GM12878 (cell line): Measurements from ENCODE around the gene STXBP1. TPM values are rescaled to one million over a fixed set of nuclear protein-coding genes. Genes with fewer than 3 reads are reported as not detected.

Experiments used
- ATAC-seq: fragments of 200-7000 bp; cut with Tn5 transposase; 3 replicates; pipeline ENCODE4 v1.9.1; 2020; ENCODE audit warnings: mild to moderate bottlenecking, moderate library complexity
- BruUV-seq: library from RNA; stranded (reverse); fragments of 400-500 nt; replicated peaks from 2 replicates; lab custom pipeline; 2021; lab: Mats Ljungman, UMichigan
- CTCF ChIA-PET: fragments of 300-600 bp; sonication (Branson Sonifier 250); formaldehyde crosslinking; extraction: SDS; loops from one replicate; lab custom pipeline; 2021; ENCODE audit warnings: inconsistent platforms; lab: Yijun Ruan, JAX
- POLR2A ChIA-PET: fragments of 350-600 bp; formaldehyde crosslinking; extraction: SDS; loops from one replicate; lab custom pipeline; 2021; ENCODE audit warnings: inconsistent platforms; lab: Charles Lee
- RAD21 ChIA-PET: fragments of 300-600 bp; sonication (Branson Sonifier 250); formaldehyde crosslinking; loops from one replicate; lab custom pipeline; 2023; ENCODE audit warnings: antibody characterized with exemption; ENCODE audit not compliant: unreplicated experiment; lab: Charles Lee
- SMC1A ChIA-PET: fragments of 300-600 bp; sonication (Branson Sonifier 250); formaldehyde crosslinking; loops from one replicate; lab custom pipeline; 2023; ENCODE audit not compliant: unreplicated experiment, uncharacterized antibody; lab: Charles Lee
- DNase-seq: peaks from one replicate; pipeline ENCODE4 v3.0.0-alpha.2; 2011; ENCODE audit warnings: low read depth, low spot score
- FAIRE-seq: peaks from 3 replicates; lab custom pipeline; 2011; peaks lifted over from hg19 to GRCh38; lab: Jason Lieb, UNC
- H2AFZ ChIP-seq: 2 replicates; pipeline ENCODE4 v1.6.0; 2011; ENCODE audit warnings: low read depth, low read length, control low read depth; ENCODE audit not compliant: control insufficient read depth
- H3K27ac ChIP-seq: 2 replicates; pipeline ENCODE4 v1.5.1; 2011; ENCODE audit warnings: control low read depth; ENCODE audit not compliant: control insufficient read depth, insufficient read depth
- H3K27me3 ChIP-seq, 2 experiments: replicated peaks in 1 of 2; 2 replicates each; pipeline versions ENCODE4 v1.6.0 to v1.6.1; 2011; ENCODE audit warnings: low read length in 1 of 2; ENCODE audit not compliant: control insufficient read depth in 2 of 2, insufficient read depth in 2 of 2
- H3K36me3 ChIP-seq, 2 experiments: 2 replicates each; pipeline ENCODE4 v1.5.1; 2011; ENCODE audit warnings: low read length in 1 of 2; ENCODE audit not compliant: control insufficient read depth in 2 of 2, insufficient read depth in 2 of 2
- H3K4me1 ChIP-seq: 2 replicates; pipeline ENCODE4 v1.6.1; 2011; ENCODE audit warnings: mild to moderate bottlenecking, low read length, moderate library complexity, mixed read lengths; ENCODE audit not compliant: control insufficient read depth, insufficient read depth
- H3K4me2 ChIP-seq: 2 replicates; pipeline ENCODE4 v1.6.0; 2011; ENCODE audit warnings: control low read depth; ENCODE audit not compliant: control insufficient read depth, insufficient read depth
- H3K4me3 ChIP-seq: fragments of 200-600 bp; sonication (generic); 2 replicates; pipeline ENCODE4 v1.5.1; 2016
- H3K79me2 ChIP-seq: 2 replicates; pipeline ENCODE4 v1.6.0; 2011; ENCODE audit warnings: low read length; ENCODE audit not compliant: control insufficient read depth, insufficient read depth
- H3K9ac ChIP-seq: 2 replicates; pipeline ENCODE4 v1.8.0; 2011; ENCODE audit warnings: low read length, control low read depth, mixed read lengths; ENCODE audit not compliant: control insufficient read depth, insufficient read depth
- H3K9me3 ChIP-seq: replicated peaks from 3 replicates; pipeline ENCODE4 v1.5.1; 2011; ENCODE audit warnings: mild to moderate bottlenecking, low read length; ENCODE audit not compliant: control insufficient read depth, insufficient read depth
- H4K20me1 ChIP-seq: 2 replicates; pipeline ENCODE4 v1.6.0; 2011; ENCODE audit not compliant: control insufficient read depth, insufficient read depth
- ASH2L ChIP-seq: fragments of 300-600, 200-600 bp; sonication (generic); IDR thresholded peaks from 2 replicates; pipeline ENCODE4 v1.6.1; 2017; ENCODE audit warnings: low read depth, mild to moderate bottlenecking, borderline replicate concordance
- ATF7 ChIP-seq: fragments of 450-650 bp; IDR thresholded peaks from 2 replicates; pipeline ENCODE4 v1.6.1; 2016; ENCODE audit warnings: low read depth, mild to moderate bottlenecking
- BCL3 ChIP-seq: IDR thresholded peaks from 2 replicates; pipeline ENCODE4 v1.6.1; 2011; ENCODE audit warnings: borderline replicate concordance, low read depth, mild to moderate bottlenecking, moderate library complexity, low read length; ENCODE audit not compliant: insufficient read depth, poor library complexity, severe bottlenecking
- CBFB ChIP-seq: IDR thresholded peaks from 2 replicates; pipeline ENCODE4 v1.6.1; 2016; ENCODE audit warnings: antibody characterized with exemption, low read depth
- CBX3 ChIP-seq: fragments of 200-600 bp; sonication (generic); IDR thresholded peaks from 2 replicates; pipeline ENCODE4 v1.6.1; 2016; ENCODE audit warnings: low read depth, borderline replicate concordance
- CHD2 ChIP-seq: IDR thresholded peaks from 2 replicates; pipeline ENCODE4 v1.6.1; 2011; ENCODE audit warnings: low read depth, low read length, improper control_type of control experiment, borderline replicate concordance
- EED ChIP-seq: sonication (generic); IDR thresholded peaks from 2 replicates; pipeline ENCODE4 v1.6.1; 2016; ENCODE audit warnings: antibody characterized with exemption, low read depth
- HDAC2 ChIP-seq: fragments of 200-600 bp; sonication (generic); IDR thresholded peaks from 2 replicates; pipeline ENCODE4 v1.6.1; 2017
- IKZF1 ChIP-seq: fragments of 450-650 bp; conservative IDR thresholded peaks from 2 replicates; pipeline ENCODE4 v1.6.1; 2017; ENCODE audit warnings: antibody characterized with exemption, mild to moderate bottlenecking
- MXI1 ChIP-seq: fragments of 150-350 bp; IDR thresholded peaks from 2 replicates; pipeline ENCODE4 v1.6.1; 2011; ENCODE audit warnings: low read depth, mild to moderate bottlenecking, inconsistent platforms, low read length, improper control_type of control experiment
- SIX5 ChIP-seq: IDR thresholded peaks from 2 replicates; pipeline ENCODE4 v1.6.1; 2011; ENCODE audit warnings: mild to moderate bottlenecking, low read depth, low read length, moderate library complexity; ENCODE audit not compliant: severe bottlenecking
- SKIL ChIP-seq: fragments of 450-650 bp; IDR thresholded peaks from 2 replicates; pipeline ENCODE4 v1.6.1; 2017; ENCODE audit warnings: mild to moderate bottlenecking, low read depth, inconsistent platforms; ENCODE audit not compliant: poor library complexity, severe bottlenecking
- SPI1 ChIP-seq: IDR thresholded peaks from 2 replicates; pipeline ENCODE4 v1.6.1; 2011; ENCODE audit warnings: low read depth, mild to moderate bottlenecking, low read length, moderate library complexity, borderline replicate concordance; ENCODE audit not compliant: insufficient read depth
- SREBF2 ChIP-seq: IDR thresholded peaks from 2 replicates; pipeline ENCODE4 v1.6.1; 2012; ENCODE audit warnings: mild to moderate bottlenecking, low read length
- SUZ12 ChIP-seq: fragments of 200-600 bp; sonication (generic); IDR thresholded peaks from one replicate; pipeline ENCODE4 v1.6.1; 2018; ENCODE audit warnings: antibody characterized with exemption, mild to moderate bottlenecking; ENCODE audit not compliant: unreplicated experiment
- TAF1 ChIP-seq: IDR thresholded peaks from 2 replicates; pipeline ENCODE4 v1.6.1; 2011; ENCODE audit warnings: mild to moderate bottlenecking, low read depth, low read length, borderline replicate concordance
- TARDBP ChIP-seq: IDR thresholded peaks from 2 replicates; pipeline ENCODE4 v1.6.1; 2016; ENCODE audit warnings: borderline replicate concordance
- WGBS: methylation state at CpG from one replicate; pipeline ENCODE4 v1.1.6; 2016; ENCODE audit warnings: low lambda C conversion rate; ENCODE audit not compliant: insufficient replicate concordance, insufficient coverage; ENCODE audit errors: missing lambda C conversion rate; 5-methylcytosine and 5-hydroxymethylcytosine counted together
- in situ Hi-C: fragments of 300-500 bp; cut with MboI; formaldehyde crosslinking; loops from 9 replicates; pipeline ENCODE4 v1.14.3; 2018; ENCODE audit warnings: mixed read lengths
- intact Hi-C: fragments of 100-400 bp; cut with micrococcal nuclease; formaldehyde crosslinking; loops from one replicate; pipeline ENCODE4 v1.14.2; 2022; ENCODE audit not compliant: unreplicated experiment
- polyA plus RNA-seq, 11 experiments: library from polyadenylated mRNA; depleted of rRNA in 4 of 11; unstranded in 6 of 11; stranded (reverse) in 5 of 11; fragments of >200 nt; fragmentation: Nextera tagmentation in 4 of 11; fragmentation: Illumina TruSeq in 1 of 11; extraction: Ambion mirVana in 4 of 11; extraction: Trizol in 1 of 11; gene quantifications; 1 replicate in 1 of 11; 2 replicates in 10 of 11; pipeline versions ENCODE4 v1.2.1 to v1.2.3, GENCODE V29; 2011 to 2016; ENCODE audit warnings: inconsistent platforms in 2 of 11, missing spikeins in 2 of 11, low read depth in 1 of 11
- total RNA-seq, 4 experiments: library from RNA; depleted of rRNA in 3 of 4; stranded (reverse); fragments of >200 nt in 3 of 4; fragmentation: Illumina TruSeq in 1 of 4; extraction: Trizol in 1 of 4; gene quantifications; 2 replicates each; pipeline versions ENCODE4 v1.2.1 to v1.2.3, GENCODE V29; 2013 to 2021

Gene STXBP1
- total and polyA plus RNA-seq, 10 of the 15 experiments (the other 5 are each of a cell fraction or from before 2014, with no cell fraction given) = 0.08 to 0.85 (median 0.31) TPM; not detected in 3

GRCh38 chr9:127652733-127653132 is 40.7 kb downstream of the STXBP1 start:
- no peaks in the 10 kb centered on the region for H4K20me1 ChIP-seq
- ChIA-PET CTCF (interaction anchor here (1.1 to 2.4 kb wide), 3 partner anchors 12 to 217 kb away, joined by 3 to 7 read pairs (median 6); no protein-coding TSS in a partner anchor), SMC1A (interaction anchor here (1.3 kb wide), 1 partner anchor 14 kb away, joined by 5 read pairs; no protein-coding TSS in a partner anchor), POLR2A (no interaction called here), RAD21 (no interaction called here)
- no peaks in the 10 kb centered on the region for H3K9me3 ChIP-seq
- H3K9ac ChIP-seq = no peak overlapping the region
- FAIRE-seq (no peak), DNase-seq (no peak)
- no peaks in the 10 kb centered on the region for H3K36me3 ChIP-seq
- H3K4me3 ChIP-seq = no peak overlapping the region
- no TSS peak for BruUV-seq
- 19% methylated on average over 3 of the region's 3 CpGs for WGBS
- no peak for TF ChIP-seq SKIL
- no peak for TF ChIP-seq TARDBP
- no peak for TF ChIP-seq SPI1
- TF ChIP-seq CBFB = no peak
- TF ChIP-seq EED = no peak
- no peak for TF ChIP-seq HDAC2
- no peak for TF ChIP-seq ASH2L
- TF ChIP-seq ATF7 = no peak
- TF ChIP-seq IKZF1 = no peak
- TF ChIP-seq SREBF2 = no peak
- no peak for TF ChIP-seq BCL3
- no peak for TF ChIP-seq SUZ12
- no peak for TF ChIP-seq TAF1
- TF ChIP-seq CBX3 = no peak
- TF ChIP-seq SIX5 = no peak
- TF ChIP-seq MXI1 = no peak
- TF ChIP-seq CHD2 = no peak
- TF ChIP-seq, all 136 proteins: peak for 0
- Histone ChIP-seq H3K4me2 (no peak overlapping the region), H3K27me3 (no peaks in the 10 kb centered on the region), H3K4me1 (peaks cover 5% of the 10 kb centered on the region; the same call in 1 of the 2 replicates), H2AFZ (no peak overlapping the region), H3K79me2 (no peaks in the 10 kb centered on the region), H3K27ac (no peak overlapping the region)
- intact Hi-C loops = no loop called here
- no peak for ATAC-seq
- in situ Hi-C loops = no loop called here
